MM.1S (cell line): ENCODE data around the gene CYTH3.

Experiments
- EZH2phosphoT487 ChIP-seq: fragments of 300-600 bp; sonication (generic); IDR thresholded peaks from 2 replicates; pipeline ENCODE4 v1.6.1; 2018; ENCODE audit warnings: antibody characterized with exemption, low read length
- TF ChIP-seq, protein P1 (sequence below): fragments of 300-600 bp; sonication (generic); IDR thresholded peaks from 2 replicates; pipeline ENCODE4 v1.5.1; 2016; ENCODE audit warnings: antibody characterized with exemption, low read length, mixed read lengths

DNA sequence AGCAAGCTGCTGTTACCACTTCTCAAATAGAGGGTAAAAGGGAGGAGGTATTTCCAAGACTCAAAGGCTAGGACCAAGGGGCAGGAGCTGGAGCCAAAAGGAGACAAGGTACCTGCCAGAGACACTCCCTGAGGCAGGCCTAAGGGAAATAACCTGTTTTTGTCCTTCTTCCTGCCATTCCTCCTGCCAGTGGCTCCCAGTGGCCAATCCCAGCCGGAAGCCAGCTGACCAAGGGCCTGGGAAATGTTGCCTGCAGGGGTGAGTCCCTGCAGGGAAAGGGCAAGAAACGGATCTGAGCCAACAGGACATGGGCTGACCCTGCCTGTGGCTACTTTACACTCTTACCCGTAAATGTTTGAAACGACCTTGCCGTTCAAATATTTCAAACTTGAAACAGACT, 3.5 kb downstream of the CYTH3 start:
- TF ChIP-seq, protein P1, sequence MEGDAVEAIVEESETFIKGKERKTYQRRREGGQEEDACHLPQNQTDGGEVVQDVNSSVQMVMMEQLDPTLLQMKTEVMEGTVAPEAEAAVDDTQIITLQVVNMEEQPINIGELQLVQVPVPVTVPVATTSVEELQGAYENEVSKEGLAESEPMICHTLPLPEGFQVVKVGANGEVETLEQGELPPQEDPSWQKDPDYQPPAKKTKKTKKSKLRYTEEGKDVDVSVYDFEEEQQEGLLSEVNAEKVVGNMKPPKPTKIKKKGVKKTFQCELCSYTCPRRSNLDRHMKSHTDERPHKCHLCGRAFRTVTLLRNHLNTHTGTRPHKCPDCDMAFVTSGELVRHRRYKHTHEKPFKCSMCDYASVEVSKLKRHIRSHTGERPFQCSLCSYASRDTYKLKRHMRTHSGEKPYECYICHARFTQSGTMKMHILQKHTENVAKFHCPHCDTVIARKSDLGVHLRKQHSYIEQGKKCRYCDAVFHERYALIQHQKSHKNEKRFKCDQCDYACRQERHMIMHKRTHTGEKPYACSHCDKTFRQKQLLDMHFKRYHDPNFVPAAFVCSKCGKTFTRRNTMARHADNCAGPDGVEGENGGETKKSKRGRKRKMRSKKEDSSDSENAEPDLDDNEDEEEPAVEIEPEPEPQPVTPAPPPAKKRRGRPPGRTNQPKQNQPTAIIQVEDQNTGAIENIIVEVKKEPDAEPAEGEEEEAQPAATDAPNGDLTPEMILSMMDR = no peak
- TF ChIP-seq EZH2phosphoT487 = no peak
